ENCODE data around the gene PLAAT2.

DNA sequence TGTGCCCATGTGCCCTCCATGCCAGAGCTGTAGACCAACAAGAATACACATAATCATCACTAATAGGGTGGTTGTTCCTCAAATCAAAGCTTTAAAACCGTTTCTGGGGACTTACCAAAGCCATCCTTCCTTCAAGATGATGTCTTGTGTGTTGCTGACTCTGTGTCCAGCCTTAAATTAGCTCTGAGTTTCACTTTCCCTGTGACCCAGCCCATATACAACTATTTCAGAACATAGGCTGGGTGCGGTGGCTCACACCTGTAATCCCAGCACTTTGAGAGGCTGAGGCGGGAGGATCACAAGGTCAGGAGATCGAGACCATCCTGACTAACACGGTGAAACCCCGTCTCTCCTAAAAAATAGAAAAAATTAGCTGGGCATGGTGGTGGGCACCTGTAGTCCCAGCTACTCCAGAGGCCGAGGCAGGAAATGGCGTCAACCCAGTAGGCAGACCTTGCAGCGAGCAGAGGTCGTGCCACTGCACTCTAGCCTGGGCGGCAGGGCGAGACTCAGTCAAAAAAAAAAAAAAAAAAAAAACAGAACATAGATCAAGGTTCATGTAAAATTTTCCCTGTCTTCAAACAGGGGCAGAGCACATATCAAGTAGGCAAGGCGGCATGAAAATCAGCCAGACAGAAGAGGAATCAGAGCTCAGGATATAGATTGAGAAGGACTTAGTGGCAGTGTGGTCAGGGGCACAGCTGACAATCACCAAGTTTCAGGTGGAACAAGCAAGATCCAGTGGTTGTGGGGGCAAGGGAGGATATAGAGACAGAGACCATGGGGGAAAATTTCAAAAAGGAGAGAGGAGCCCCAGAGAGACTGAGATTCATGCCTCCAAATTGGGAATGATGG, at the start of gene PLAAT2:
- TF ChIP-seq, protein P1, sequence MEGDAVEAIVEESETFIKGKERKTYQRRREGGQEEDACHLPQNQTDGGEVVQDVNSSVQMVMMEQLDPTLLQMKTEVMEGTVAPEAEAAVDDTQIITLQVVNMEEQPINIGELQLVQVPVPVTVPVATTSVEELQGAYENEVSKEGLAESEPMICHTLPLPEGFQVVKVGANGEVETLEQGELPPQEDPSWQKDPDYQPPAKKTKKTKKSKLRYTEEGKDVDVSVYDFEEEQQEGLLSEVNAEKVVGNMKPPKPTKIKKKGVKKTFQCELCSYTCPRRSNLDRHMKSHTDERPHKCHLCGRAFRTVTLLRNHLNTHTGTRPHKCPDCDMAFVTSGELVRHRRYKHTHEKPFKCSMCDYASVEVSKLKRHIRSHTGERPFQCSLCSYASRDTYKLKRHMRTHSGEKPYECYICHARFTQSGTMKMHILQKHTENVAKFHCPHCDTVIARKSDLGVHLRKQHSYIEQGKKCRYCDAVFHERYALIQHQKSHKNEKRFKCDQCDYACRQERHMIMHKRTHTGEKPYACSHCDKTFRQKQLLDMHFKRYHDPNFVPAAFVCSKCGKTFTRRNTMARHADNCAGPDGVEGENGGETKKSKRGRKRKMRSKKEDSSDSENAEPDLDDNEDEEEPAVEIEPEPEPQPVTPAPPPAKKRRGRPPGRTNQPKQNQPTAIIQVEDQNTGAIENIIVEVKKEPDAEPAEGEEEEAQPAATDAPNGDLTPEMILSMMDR (IDR thresholded peaks at IDR 0.05) = no peak
- TF ChIP-seq POLR2A (IDR thresholded peaks at IDR 0.05) = no peak
- TF ChIP-seq POLR2AphosphoS5 (IDR thresholded peaks at IDR 0.05) = no peak

All from breast epithelium (tissue), 3 donors.